IMR-90 (cell line): ENCODE measurements around the gene ZEB2. TPM values are rescaled to one million over a fixed set of nuclear protein-coding genes. Genes with fewer than 3 reads are reported as not detected.

Source experiments
- ATAC-seq: fragments of 200-7000 bp; cut with Tn5 transposase; 2 replicates; pipeline ENCODE4 v1.9.1; 2020; ENCODE audit warnings: low read depth, mild to moderate bottlenecking, moderate library complexity
- BruUV-seq: library from RNA; stranded (reverse); fragments of 400-500 nt; replicated peaks from 2 replicates; lab custom pipeline; 2021; lab: Mats Ljungman, UMichigan
- CTCF ChIA-PET: fragments of 300-600 bp; formaldehyde crosslinking; extraction: SDS; loops from one replicate; lab custom pipeline; 2021; ENCODE audit warnings: antibody characterized with exemption; lab: Yijun Ruan, JAX
- POLR2A ChIA-PET: fragments of 300-600 bp; sonication (Branson Sonifier 250); formaldehyde crosslinking; loops from one replicate; lab custom pipeline; 2022; ENCODE audit warnings: antibody characterized with exemption; ENCODE audit not compliant: unreplicated experiment; lab: Charles Lee
- DNase-seq: peaks from one replicate; pipeline ENCODE4 v3.0.0; 2013
- H2AFZ ChIP-seq: replicated peaks from 2 replicates; pipeline ENCODE3; 2013; ENCODE audit warnings: low read length, mild to moderate bottlenecking; ENCODE audit not compliant: poor library complexity
- H2AK5ac ChIP-seq: 2 replicates; pipeline ENCODE4 v1.6.1; 2013; ENCODE audit warnings: low read depth, low read length, inconsistent platforms
- H2AK9ac ChIP-seq: replicated peaks from 2 replicates; pipeline ENCODE3; 2013; ENCODE audit warnings: mild to moderate bottlenecking, low read depth, low read length, moderate library complexity; ENCODE audit not compliant: poor library complexity
- H2BK120ac ChIP-seq: 2 replicates; pipeline ENCODE4 v1.6.1; 2013; ENCODE audit warnings: low read depth, low read length, inconsistent platforms
- H2BK15ac ChIP-seq: 3 replicates; pipeline ENCODE4 v1.6.1; 2013; ENCODE audit warnings: low read depth, low read length, inconsistent platforms
- H2BK20ac ChIP-seq: 2 replicates; pipeline ENCODE4 v1.6.1; 2013; ENCODE audit warnings: low read depth, mild to moderate bottlenecking, inconsistent platforms, low read length, moderate library complexity
- H2BK5ac ChIP-seq: 2 replicates; pipeline ENCODE4 v1.6.1; 2013; ENCODE audit warnings: mild to moderate bottlenecking, low read depth, low read length, inconsistent platforms; ENCODE audit not compliant: poor library complexity, severe bottlenecking
- H3K14ac ChIP-seq: replicated peaks from 2 replicates; pipeline ENCODE4 v1.6.1; 2013; ENCODE audit warnings: low read depth, low read length, inconsistent platforms
- H3K18ac ChIP-seq: 2 replicates; pipeline ENCODE4 v1.6.1; 2013; ENCODE audit warnings: low read depth, low read length, control low read depth
- H3K23ac ChIP-seq: 2 replicates; pipeline ENCODE4 v1.6.1; 2013; ENCODE audit warnings: low read depth, low read length, inconsistent platforms
- H3K27ac ChIP-seq: 2 replicates; pipeline ENCODE4 v1.5.1; 2013; ENCODE audit warnings: mild to moderate bottlenecking, control low read depth, low read length; ENCODE audit not compliant: insufficient read depth
- H3K27me3 ChIP-seq: 2 replicates; pipeline ENCODE4 v1.6.1; 2013; ENCODE audit warnings: low read length; ENCODE audit not compliant: control insufficient read depth, insufficient read depth
- H3K36me3 ChIP-seq: 2 replicates; pipeline ENCODE4 v1.6.1; 2013; ENCODE audit warnings: low read length, mixed read lengths; ENCODE audit not compliant: control insufficient read depth, insufficient read depth
- H3K4ac ChIP-seq: 2 replicates; pipeline ENCODE4 v1.6.1; 2013; ENCODE audit warnings: low read depth, low read length, inconsistent platforms
- H3K4me1 ChIP-seq: 2 replicates; pipeline ENCODE4 v1.6.1; 2013; ENCODE audit warnings: low read length, mixed read lengths; ENCODE audit not compliant: control insufficient read depth, insufficient read depth
- H3K4me2 ChIP-seq: 2 replicates; pipeline ENCODE4 v1.6.1; 2013; ENCODE audit warnings: low read depth, mild to moderate bottlenecking, control low read depth, low read length, moderate library complexity
- H3K4me3 ChIP-seq: 2 replicates; pipeline ENCODE4 v1.5.1; 2013; ENCODE audit warnings: low read depth, mild to moderate bottlenecking, control low read depth, low read length, moderate library complexity; ENCODE audit not compliant: insufficient read depth
- H3K56ac ChIP-seq: 2 replicates; pipeline ENCODE4 v1.6.1; 2013; ENCODE audit warnings: low read length, inconsistent platforms; ENCODE audit not compliant: insufficient read depth; ENCODE audit errors: extremely low read depth
- H3K79me1 ChIP-seq, 2 experiments: 2 replicates each; pipeline ENCODE4 v1.6.1; 2013; ENCODE audit warnings: low read length in 2 of 2, inconsistent platforms in 1 of 2, low read depth in 1 of 2
- H3K9ac ChIP-seq: 2 replicates; pipeline ENCODE4 v1.6.1; 2013; ENCODE audit warnings: low read depth, low read length, control low read depth
- H3K9me1 ChIP-seq: 2 replicates; pipeline ENCODE4 v1.6.1; 2013; ENCODE audit warnings: low read length, inconsistent platforms; ENCODE audit not compliant: insufficient read depth
- H3K9me3 ChIP-seq: 2 replicates; pipeline ENCODE4 v1.6.1; 2013; ENCODE audit warnings: low read length; ENCODE audit not compliant: control insufficient read depth, insufficient read depth
- H4K20me1 ChIP-seq: 2 replicates; pipeline ENCODE4 v1.6.1; 2013; ENCODE audit warnings: low read length, inconsistent platforms; ENCODE audit not compliant: insufficient read depth
- H4K5ac ChIP-seq: 2 replicates; pipeline ENCODE4 v1.6.1; 2013; ENCODE audit warnings: mild to moderate bottlenecking, low read depth, low read length, control low read depth
- H4K8ac ChIP-seq, 2 experiments: 2 replicates each; pipeline ENCODE4 v1.6.1; 2013; ENCODE audit warnings: low read depth in 2 of 2, low read length in 2 of 2, control low read depth in 1 of 2, inconsistent platforms in 1 of 2
- H4K91ac ChIP-seq: 2 replicates; pipeline ENCODE4 v1.6.1; 2013; ENCODE audit warnings: low read depth, low read length, inconsistent platforms; ENCODE audit not compliant: insufficient read depth
- CEBPB ChIP-seq: IDR thresholded peaks from 2 replicates; pipeline ENCODE4 v1.6.1; 2012; ENCODE audit warnings: low read depth, low read length, improper control_type of control experiment
- MAFK ChIP-seq: IDR thresholded peaks from 2 replicates; pipeline ENCODE4 v1.6.1; 2012; ENCODE audit warnings: low read depth, low read length, improper control_type of control experiment
- WGBS, 2 experiments: methylation state at CpG; one replicate each; pipeline versions ENCODE4 v1.1.5 to v1.1.7; 2013; ENCODE audit warnings: missing lambda C conversion rate in 2 of 2; ENCODE audit not compliant: insufficient read length in 1 of 2; ENCODE audit errors: extremely low coverage in 2 of 2; 5-methylcytosine and 5-hydroxymethylcytosine counted together
- dilution Hi-C: fragments of 300-500 bp; cut with HindIII; formaldehyde crosslinking; loops from one replicate; pipeline ENCODE4 v1.14.3; 2018; ENCODE audit warnings: low sequenced_read_pairs; ENCODE audit not compliant: unreplicated experiment
- in situ Hi-C: fragments of 300-500 bp; cut with MboI; formaldehyde crosslinking; loops from 3 replicates; pipeline ENCODE4 v1.14.3; 2019; ENCODE audit warnings: low sequenced_read_pairs, inconsistent platforms, mixed read lengths
- intact Hi-C: fragments of 100-400 bp; cut with micrococcal nuclease; formaldehyde crosslinking; loops from 2 replicates; pipeline ENCODE4 v1.10.0; 2022
- polyA plus RNA-seq, 3 experiments: library from polyadenylated mRNA; depleted of rRNA; stranded (reverse); fragments of >200 nt; gene quantifications; 2 replicates each; pipeline ENCODE4 v1.2.3, GENCODE V29; 2012; ENCODE audit warnings: low replicate concordance in 1 of 3
- total RNA-seq: library from RNA; depleted of rRNA; stranded (reverse); fragments of >200 nt; gene quantifications from 2 replicates; pipeline ENCODE4 v1.2.3, GENCODE V29; 2012

Gene ZEB2
- total and polyA plus RNA-seq, 2 of the 4 experiments (the other 2 are of a cell fraction): 22.4 to 50.9 TPM

DNA sequence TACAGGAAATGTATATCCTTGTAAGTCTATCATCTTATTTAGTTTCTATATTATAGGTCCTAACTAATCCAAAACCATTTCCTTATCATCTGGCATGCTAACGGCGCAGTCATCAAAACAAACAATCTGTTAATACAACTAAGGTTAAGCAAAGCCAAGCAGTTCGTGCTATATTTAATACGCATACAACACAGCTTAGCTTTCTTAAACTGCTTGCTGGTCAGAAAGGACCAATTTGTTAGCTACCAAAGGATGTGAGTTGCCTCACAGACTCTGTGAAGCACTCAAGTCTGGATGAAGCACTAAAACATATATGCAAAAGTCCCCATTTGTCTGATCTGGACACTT, 67.0 kb downstream of the ZEB2 start:
- Histone ChIP-seq H4K5ac (peak overlapping the region; percentile 74), H4K91ac (peak overlapping the region; percentile 21), H4K20me1 (no peaks in the 10 kb centered on the region), H2BK15ac (peak overlapping the region; percentile 4; the same call in 2 of the 3 replicates), H3K79me1 (peaks cover 38 to 64% of the 10 kb centered on the region in 2 experiments), H3K4me3 (peak overlapping the region; percentile 33; the same call in 1 of the 2 replicates), H3K9me1 (peaks cover 4% of the 10 kb centered on the region), H2BK20ac (peak overlapping the region; percentile 57; the same call in 1 of the 2 replicates), H3K4me2 (peak overlapping the region; percentile 80), H3K56ac (peak overlapping the region; percentile 73), H3K14ac (peak overlapping the region; percentile 71), H2AK5ac (peak overlapping the region; percentile 65; the same call in 1 of the 2 replicates), H3K4ac (peak overlapping the region; percentile 88), H3K9me3 (no peaks in the 10 kb centered on the region), H3K23ac (peak overlapping the region; percentile 93), H2AK9ac (no peak overlapping the region), H2BK120ac (peak overlapping the region; percentile 76), H3K36me3 (peaks cover 2% of the 10 kb centered on the region; the same call in 1 of the 2 replicates), H3K9ac (peak overlapping the region; percentile 45; the same call in 1 of the 2 replicates), H3K27ac (peak overlapping the region; percentile 74), H3K27me3 (no peaks in the 10 kb centered on the region), H2AFZ (no peak overlapping the region), H3K18ac (peak overlapping the region; percentile 91), H4K8ac (peak overlapping the region; percentile 27 to 80; a peak in 3 of 4 replicates), H3K4me1 (peaks cover 19% of the 10 kb centered on the region), H2BK5ac (peak overlapping the region; percentile 75)
- DNase-seq: peak; percentile 76
- intact Hi-C loops (loop anchor here (2.0 kb wide), 1 partner anchor 54 kb away; no protein-coding TSS in a partner anchor), in situ Hi-C loops (no loop called here), dilution Hi-C loops (no loop called here)
- WGBS, 2 experiments: no CpG with 5 or more reads among the region's 4 CpGs
- POLR2A ChIA-PET: no interaction called here
- peak; percentile 54 for ATAC-seq
- peak; percentile 20; the same call in 1 of the 2 replicates for TF ChIP-seq CEBPB
- TF ChIP-seq MAFK: no peak
- CTCF ChIA-PET: interaction anchor here (0.6 to 1.6 kb wide), 4 partner anchors 9 to 1035 kb away, joined by 3 to 5 read pairs (median 4); no protein-coding TSS in a partner anchor
- no TSS peak for BruUV-seq
